Panc1 (cell line): ENCODE results near the gene MDGA2.

Experiments used
- CTCF ChIP-seq: fragments of 450-650 bp; IDR thresholded peaks from 2 replicates; pipeline ENCODE4 v1.5.1; 2017; ENCODE audit warnings: mild to moderate bottlenecking
- POLR2AphosphoS5 ChIP-seq: IDR thresholded peaks from 2 replicates; pipeline ENCODE4 v1.6.1; 2012; ENCODE audit warnings: mild to moderate bottlenecking, low read depth, low read length, moderate library complexity
- REST ChIP-seq, 2 experiments: IDR thresholded peaks; 2 replicates each; pipeline ENCODE4 v1.6.1; 2011 to 2012; ENCODE audit warnings: low read depth in 2 of 2, control low read depth in 1 of 2, low read length in 1 of 2, mild to moderate bottlenecking in 1 of 2, moderate library complexity in 1 of 2; ENCODE audit not compliant: insufficient read depth in 1 of 2
- SIN3A ChIP-seq: IDR thresholded peaks from 2 replicates; pipeline ENCODE4 v1.6.1; 2012; ENCODE audit warnings: low read depth, mild to moderate bottlenecking, low read length, moderate library complexity, borderline replicate concordance; ENCODE audit not compliant: insufficient read depth
- TCF7L2 ChIP-seq: IDR thresholded peaks from 2 replicates; pipeline ENCODE4 v1.6.1; 2011; ENCODE audit warnings: mild to moderate bottlenecking, low read depth, low read length, inconsistent platforms

DNA sequence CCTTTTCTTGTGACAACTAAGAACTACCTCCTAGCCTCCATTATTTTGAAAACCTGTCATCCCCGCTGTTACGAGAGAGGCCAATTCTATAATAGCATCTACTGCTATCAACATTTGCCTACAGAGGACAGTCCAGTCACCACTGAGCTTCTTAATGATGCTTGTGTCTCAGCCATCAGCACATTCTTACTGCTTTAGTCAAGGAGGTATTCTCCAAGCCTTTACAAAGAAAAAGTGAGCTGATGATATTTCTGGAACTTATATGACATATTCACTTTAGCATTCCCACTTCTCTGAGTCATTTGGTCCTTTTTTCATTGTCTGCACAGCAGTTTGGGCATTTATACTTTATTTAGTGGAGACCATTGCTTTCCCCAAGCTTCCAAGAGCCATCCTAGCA is 526.1 kb downstream of the MDGA2 start:
- TF ChIP-seq REST (IDR thresholded peaks at IDR 0.05; ENCODE audit: insufficient read depth in 1 of 2, low read depth in 2 of 2, low read length in 1 of 2), result no peak
- TF ChIP-seq TCF7L2, result no peak
- TF ChIP-seq CTCF, result no peak
- no peak for TF ChIP-seq POLR2AphosphoS5
- TF ChIP-seq SIN3A, result no peak
